ACC112 (cell line): Measurements from ENCODE around the gene TMEM63A.

ENCODE experiments used
- H2AFZ ChIP-seq: fragments of 200-600 bp; sonication (generic); one replicate; pipeline ENCODE4 v1.6.0; 2017; ENCODE audit warnings: antibody characterized with exemption, low read length; ENCODE audit not compliant: unreplicated experiment
- H3K27ac ChIP-seq: fragments of 200-600 bp; sonication (generic); 2 replicates; pipeline ENCODE4 v1.5.1; 2014; ENCODE audit warnings: low read depth, mild to moderate bottlenecking, antibody characterized with exemption, low read length, moderate library complexity
- H3K27me3 ChIP-seq: fragments of 200-600 bp; sonication (generic); 2 replicates; pipeline ENCODE4 v1.6.1; 2014; ENCODE audit warnings: mild to moderate bottlenecking, antibody characterized with exemption, low read length, moderate library complexity, mixed read lengths; ENCODE audit not compliant: insufficient read depth
- H3K36me3 ChIP-seq: fragments of 200-600 bp; sonication (generic); 2 replicates; pipeline ENCODE4 v1.6.1; 2016; ENCODE audit warnings: mild to moderate bottlenecking, antibody characterized with exemption, low read length, moderate library complexity, mixed read lengths; ENCODE audit not compliant: insufficient read depth
- H3K4me1 ChIP-seq: fragments of 200-600 bp; sonication (generic); one replicate; pipeline ENCODE4 v1.6.1; 2016; ENCODE audit warnings: low read length, mixed read lengths; ENCODE audit not compliant: insufficient read depth, unreplicated experiment, control insufficient read depth
- H3K4me3 ChIP-seq: fragments of 200-600 bp; sonication (generic); 2 replicates; pipeline ENCODE4 v1.5.1; 2014; ENCODE audit warnings: mild to moderate bottlenecking, low read depth, low read length
- H3K79me2 ChIP-seq: fragments of 200-600 bp; sonication (generic); one replicate; pipeline ENCODE4 v1.6.0; 2016; ENCODE audit warnings: low read length; ENCODE audit not compliant: control insufficient read depth, unreplicated experiment, insufficient read depth

Gene TMEM63A

DNA sequence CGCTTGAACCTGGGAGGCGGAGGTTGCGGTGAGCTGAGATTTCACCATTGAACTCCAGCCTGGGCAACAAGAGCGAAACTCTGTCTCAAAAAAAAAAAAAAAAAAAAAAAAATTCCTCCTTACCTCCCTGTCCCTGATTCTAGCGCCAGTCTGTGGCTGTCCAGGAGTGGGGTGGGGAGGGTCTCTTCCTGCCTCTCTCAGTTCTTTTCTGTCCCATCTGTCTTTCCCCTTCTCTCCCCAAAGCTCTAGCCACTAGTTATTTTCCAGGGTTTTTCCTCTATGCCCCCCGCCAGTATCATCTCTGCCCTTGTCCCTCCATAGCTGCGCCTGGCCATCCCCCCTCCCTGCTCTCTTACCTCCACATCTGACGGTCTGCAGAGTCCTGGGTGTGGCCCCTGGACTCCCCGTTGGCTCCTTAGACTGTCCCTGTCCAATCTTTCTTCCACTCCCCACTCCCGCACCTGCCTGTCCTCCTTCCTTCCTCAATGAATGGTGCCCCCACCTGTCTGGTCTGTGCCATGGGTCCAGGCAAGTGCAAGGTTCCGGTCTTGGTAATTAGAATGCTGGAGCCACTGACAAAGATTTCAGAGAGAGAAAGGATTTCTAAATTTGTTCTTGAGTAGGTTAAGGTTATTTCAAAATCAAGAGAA lies 1.6 kb upstream of the TMEM63A start:
- H3K4me3 ChIP-seq, result peak overlapping the region; percentile 88; the same call in 1 of the 2 replicates

DNA sequence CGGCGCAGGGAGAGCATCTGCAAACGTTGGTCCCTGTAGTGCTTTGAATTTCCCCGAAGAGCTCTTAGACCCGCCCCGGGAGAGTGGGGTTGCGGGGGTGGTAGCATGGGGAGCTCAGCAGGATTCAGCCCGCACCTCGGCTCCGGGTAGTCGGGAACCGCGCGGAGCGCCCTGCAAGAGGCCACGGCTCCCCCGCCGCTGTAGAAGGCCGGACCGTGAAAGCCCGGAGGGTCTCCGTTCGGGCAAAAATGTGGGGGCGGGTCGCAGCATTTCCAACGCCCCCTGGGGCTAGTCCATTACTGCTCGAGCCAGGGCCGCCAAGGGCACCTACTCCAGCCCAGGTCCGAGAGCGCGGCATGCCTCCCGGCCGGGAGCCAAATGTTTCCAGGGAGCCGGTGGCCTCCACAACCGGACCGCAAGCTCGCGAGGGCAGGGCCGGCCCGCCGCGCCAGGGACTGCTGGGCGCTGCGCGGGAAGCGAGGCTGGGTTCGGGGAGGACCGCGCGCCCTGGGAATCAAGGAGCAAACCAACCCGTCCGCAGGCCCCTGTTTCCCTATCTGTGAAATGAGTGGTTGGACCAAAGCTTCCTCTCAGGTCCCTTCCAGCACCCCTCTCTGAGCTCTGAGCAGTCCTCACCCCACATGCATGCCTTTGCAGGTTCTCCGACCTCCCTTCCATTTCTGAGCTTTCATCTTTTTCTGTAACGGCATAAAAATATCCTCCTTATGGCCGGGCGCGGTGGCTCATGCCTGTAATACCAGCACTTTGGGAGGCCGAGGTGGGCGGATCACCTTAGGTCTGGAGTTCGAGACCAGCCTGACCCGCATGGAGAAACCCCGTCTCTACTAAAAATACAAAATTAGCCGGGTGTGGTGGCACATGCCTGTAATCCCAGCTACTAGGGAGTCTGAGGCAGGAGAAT lies 775 bp upstream of the TMEM63A start:
- Histone ChIP-seq H3K27ac (no peak overlapping the region), H2AFZ (peak overlapping the region; percentile 64)

More for the DNA sequence above, 1.6 kb upstream of the TMEM63A start:
- H3K27ac ChIP-seq, result no peak overlapping the region
- no peak overlapping the region for H2AFZ ChIP-seq
- peaks cover 14% of the 10 kb centered on the region for H3K4me1 ChIP-seq
- no peaks in the 10 kb centered on the region for H3K36me3 ChIP-seq
- H3K79me2 ChIP-seq, result peaks cover 19% of the 10 kb centered on the region
- H3K27me3 ChIP-seq, result no peaks in the 10 kb centered on the region

DNA sequence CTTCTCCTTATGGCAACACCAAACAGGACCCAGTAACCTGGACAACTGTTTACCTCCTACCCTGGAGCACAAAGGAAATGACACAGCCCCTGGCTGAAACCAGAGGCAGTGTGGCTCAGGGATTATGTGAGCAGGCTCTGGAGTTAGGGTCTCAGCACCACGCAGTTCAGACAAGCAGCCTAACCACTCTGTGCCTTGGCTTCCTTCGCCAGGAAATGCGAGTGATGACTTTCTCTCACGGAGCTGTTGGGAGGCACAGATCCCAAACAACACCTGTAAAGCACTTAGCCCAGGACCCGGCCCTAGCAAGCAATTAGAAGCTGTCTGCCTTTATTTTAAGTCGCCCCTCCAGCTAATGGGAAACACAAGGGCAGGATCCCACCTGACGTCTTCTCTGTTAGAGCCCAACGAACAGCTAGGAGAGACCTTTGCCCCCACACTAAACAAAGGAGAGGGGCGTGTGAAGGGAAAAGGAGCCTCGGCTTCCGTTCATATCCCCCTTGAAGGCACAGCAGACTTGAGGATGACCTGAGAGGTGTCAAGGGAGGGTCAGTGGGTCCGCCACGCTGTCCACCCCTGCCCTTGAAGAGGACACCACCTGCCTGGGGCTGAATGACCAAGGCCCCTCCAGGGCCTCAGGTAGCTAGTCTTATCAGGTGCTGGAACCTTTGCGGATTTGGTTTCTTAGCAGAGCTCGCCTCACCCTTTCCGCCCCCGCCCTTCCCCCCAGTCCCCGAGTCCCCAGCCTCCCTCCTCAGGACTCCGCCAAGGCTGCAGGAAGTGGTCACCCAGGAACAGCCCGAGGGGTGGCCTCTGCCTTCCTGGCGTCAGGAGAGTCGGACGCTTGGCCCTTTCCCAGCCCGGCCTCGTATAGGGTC lies 860 bp downstream of the TMEM63A start:
- no peaks in the 10 kb centered on the region for H3K36me3 ChIP-seq
- H3K4me3 ChIP-seq, result peak overlapping the region; percentile 88
- peaks cover 19% of the 10 kb centered on the region for H3K79me2 ChIP-seq
- peak overlapping the region; percentile 8; the same call in 1 of the 2 replicates for H3K27ac ChIP-seq
- peak overlapping the region; percentile 68 for H2AFZ ChIP-seq
- peaks cover 27% of the 10 kb centered on the region for H3K4me1 ChIP-seq
- no peaks in the 10 kb centered on the region for H3K27me3 ChIP-seq

More for the DNA sequence above, 775 bp upstream of the TMEM63A start:
- Histone ChIP-seq H3K79me2 (peaks cover 19% of the 10 kb centered on the region), H3K36me3 (no peaks in the 10 kb centered on the region), H3K27me3 (no peaks in the 10 kb centered on the region), H3K4me1 (peaks cover 19% of the 10 kb centered on the region), H3K4me3 (peak overlapping the region; percentile 88)

DNA sequence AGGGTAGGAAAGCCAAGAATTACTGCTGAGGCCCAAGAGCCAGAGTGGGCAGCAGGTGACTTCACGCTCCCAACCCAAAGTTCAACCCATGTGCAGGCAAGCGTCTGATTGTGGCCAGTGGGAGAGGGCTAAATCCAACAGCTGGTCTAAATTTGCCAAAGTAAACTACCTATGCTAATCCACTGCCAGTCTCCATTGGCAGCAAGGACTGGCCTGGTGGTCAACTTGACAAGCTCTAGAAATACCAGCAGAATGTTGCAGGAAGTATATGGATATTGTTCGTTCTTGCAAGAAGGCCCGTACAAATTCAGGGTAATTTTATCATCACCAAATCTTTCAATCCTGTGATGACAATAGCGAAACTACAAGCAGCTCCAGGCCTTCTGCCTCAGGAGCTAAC lies 1.5 kb downstream of the TMEM63A start:
- Histone ChIP-seq H3K4me3 (peak overlapping the region; percentile 88), H3K4me1 (peaks cover 27% of the 10 kb centered on the region)

DNA sequence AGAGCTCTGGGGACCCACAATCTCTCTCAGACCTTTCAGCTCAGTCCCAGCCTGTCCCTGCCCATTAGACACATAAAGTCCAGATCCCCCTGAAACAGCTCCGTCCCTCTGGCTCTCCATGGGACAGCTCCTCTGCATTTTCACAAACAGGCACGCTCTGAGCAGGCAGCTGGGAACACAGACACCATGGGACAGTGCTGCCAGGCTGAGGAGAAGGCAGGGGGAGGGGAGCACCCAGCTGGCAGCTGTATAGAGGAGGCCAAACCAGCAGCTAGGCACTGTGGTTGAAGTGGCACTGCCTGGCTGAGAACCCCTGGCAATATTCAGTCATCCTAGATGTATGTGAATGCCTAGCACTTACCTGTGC lies 2.0 kb downstream of the TMEM63A start:
- Histone ChIP-seq H3K27ac (no peak overlapping the region), H3K27me3 (no peaks in the 10 kb centered on the region), H3K4me1 (peaks cover 27% of the 10 kb centered on the region), H2AFZ (no peak overlapping the region), H3K36me3 (no peaks in the 10 kb centered on the region), H3K4me3 (no peak overlapping the region), H3K79me2 (peaks cover 19% of the 10 kb centered on the region)

More for the DNA sequence above, 1.5 kb downstream of the TMEM63A start:
- H3K27me3 ChIP-seq, result no peaks in the 10 kb centered on the region
- no peaks in the 10 kb centered on the region for H3K36me3 ChIP-seq
- no peak overlapping the region for H3K27ac ChIP-seq
- no peak overlapping the region for H2AFZ ChIP-seq
- H3K79me2 ChIP-seq, result peaks cover 19% of the 10 kb centered on the region

DNA sequence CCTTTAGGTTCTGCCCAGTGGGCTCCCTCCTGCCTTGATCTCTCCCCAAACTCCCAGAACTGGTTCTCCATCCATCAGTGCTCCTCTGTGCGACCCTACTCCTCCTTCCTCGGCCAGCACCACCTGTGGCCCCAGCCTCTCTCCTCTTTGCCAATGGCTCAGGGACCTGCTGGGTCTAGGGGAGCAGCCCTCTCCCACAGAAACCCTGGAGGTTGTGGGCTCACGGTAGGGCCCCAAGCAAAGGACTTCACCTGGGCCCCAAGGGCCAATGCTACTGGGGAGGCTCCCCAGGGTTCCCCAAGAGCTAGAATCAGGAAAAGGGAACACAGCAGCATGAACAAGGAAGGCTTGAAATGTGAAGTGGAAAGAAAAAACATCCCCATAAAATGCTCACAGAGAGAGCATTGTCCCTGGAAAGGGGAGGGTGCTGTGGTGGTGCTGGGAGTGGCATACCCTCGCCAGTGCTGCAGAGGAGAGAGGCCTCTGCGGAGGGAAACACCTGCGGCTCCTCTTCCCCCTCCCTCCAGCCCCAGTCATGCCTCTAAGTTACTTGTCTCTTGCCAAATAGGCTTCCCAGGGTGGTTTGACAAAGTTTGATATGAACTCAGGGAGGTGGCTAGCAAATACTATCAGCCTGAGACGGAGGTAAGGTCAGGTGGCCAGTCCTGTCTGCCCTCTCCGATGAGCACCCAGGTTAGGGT lies 2.5 kb downstream of the TMEM63A start:
- peaks cover 27% of the 10 kb centered on the region for H3K4me1 ChIP-seq
- no peak overlapping the region for H3K4me3 ChIP-seq
- H3K79me2 ChIP-seq, result peaks cover 19% of the 10 kb centered on the region
- no peak overlapping the region for H3K27ac ChIP-seq
- H3K27me3 ChIP-seq, result no peaks in the 10 kb centered on the region
- H3K36me3 ChIP-seq, result no peaks in the 10 kb centered on the region
- H2AFZ ChIP-seq, result no peak overlapping the region

DNA sequence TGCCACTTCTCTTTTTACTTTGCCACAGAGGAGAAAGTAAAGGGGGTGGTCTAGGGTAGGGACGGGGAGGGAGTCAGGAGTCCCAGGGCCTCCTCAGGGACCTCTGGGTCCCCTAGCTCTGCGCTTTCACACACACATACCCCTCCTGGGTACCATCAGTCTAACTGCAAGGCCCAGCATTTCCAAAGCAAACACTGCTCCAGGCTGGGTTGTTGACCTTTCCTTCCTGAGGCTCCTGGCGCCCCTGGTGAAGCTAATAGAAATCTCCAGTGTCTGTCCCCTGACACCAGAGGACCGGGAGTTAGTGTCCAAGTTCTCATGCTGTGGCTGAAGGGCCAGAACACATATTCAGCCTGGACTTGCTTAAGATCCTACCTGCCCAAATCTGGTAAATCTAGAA lies 3.9 kb downstream of the TMEM63A start:
- no peak overlapping the region for H3K27ac ChIP-seq
- no peak overlapping the region for H3K4me3 ChIP-seq
- no peaks in the 10 kb centered on the region for H3K36me3 ChIP-seq
- H3K79me2 ChIP-seq, result peaks cover 19% of the 10 kb centered on the region
- no peak overlapping the region for H2AFZ ChIP-seq
- H3K27me3 ChIP-seq, result no peaks in the 10 kb centered on the region
- peaks cover 24% of the 10 kb centered on the region for H3K4me1 ChIP-seq

DNA sequence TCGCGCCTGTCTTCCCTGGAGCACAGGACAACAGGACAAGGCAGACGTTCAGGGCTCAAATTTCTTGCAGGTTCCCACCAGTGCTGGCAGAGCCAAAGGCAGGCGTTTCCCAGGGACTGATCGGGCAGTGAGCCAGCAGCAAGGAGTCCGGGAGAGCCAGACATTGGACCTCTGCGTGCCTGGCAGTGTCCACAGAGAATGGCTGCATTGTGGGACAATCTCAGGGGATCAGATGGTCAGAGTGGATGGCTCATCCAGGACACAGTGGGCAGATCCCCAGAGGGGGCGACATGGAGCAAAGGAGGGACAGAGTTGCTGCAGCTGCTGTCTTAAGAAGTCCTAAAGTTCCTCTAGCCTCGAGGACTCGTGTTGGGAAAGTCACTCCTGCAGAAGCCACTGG lies 4.6 kb downstream of the TMEM63A start:
- no peak overlapping the region for H2AFZ ChIP-seq
- H3K4me3 ChIP-seq, result no peak overlapping the region
- H3K36me3 ChIP-seq, result no peaks in the 10 kb centered on the region
- no peaks in the 10 kb centered on the region for H3K27me3 ChIP-seq
- H3K79me2 ChIP-seq, result peaks cover 19% of the 10 kb centered on the region
- no peak overlapping the region for H3K27ac ChIP-seq
- peaks cover 24% of the 10 kb centered on the region for H3K4me1 ChIP-seq

DNA sequence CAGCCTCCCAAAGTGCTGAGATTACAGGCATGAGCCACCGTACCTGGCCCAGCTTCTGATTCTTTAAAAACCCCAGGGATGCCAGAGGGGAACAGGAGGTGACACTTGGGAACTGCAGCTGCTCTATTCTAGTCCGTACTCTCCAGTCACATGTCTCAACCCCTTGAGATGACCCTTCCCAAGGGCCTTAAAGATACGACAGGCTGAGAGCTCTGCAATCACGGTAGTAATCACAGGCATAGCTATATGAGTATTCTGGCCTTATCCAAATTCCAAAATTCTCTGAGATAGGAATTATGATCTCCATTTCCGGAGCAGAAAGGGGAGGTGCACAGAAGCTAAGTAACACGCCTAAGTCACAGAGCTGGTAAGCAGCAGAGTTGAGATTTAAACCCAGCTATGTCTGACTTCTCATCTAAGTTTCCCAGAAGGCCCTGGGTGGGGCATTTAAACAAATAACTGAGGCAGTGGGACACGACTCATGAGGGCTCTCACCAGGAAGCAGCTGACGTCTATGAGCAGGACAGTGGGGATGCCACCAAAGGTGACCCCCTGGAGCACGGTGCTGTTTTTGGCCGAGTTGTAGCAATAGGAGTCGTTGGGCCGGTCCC lies 5.2 kb downstream of the TMEM63A start:
- no peaks in the 10 kb centered on the region for H3K36me3 ChIP-seq
- H2AFZ ChIP-seq, result no peak overlapping the region
- peaks cover 25% of the 10 kb centered on the region for H3K4me1 ChIP-seq
- peaks cover 19% of the 10 kb centered on the region for H3K79me2 ChIP-seq
- H3K27me3 ChIP-seq, result no peaks in the 10 kb centered on the region
- H3K4me3 ChIP-seq, result no peak overlapping the region
- H3K27ac ChIP-seq, result no peak overlapping the region
